ENCODE data around the gene MYLK3. TPM values are rescaled to one million over a fixed set of nuclear protein-coding genes. Genes with fewer than 3 reads are reported as not detected.

The MYLK3 gene
- total RNA-seq, 4 donors from 2014 or later: 0.33 to 1.2 (median 0.57) TPM

- Histone ChIP-seq H3K27me3 (peaks cover 0 to 41% (median 0%) of the 10 kb centered on the region in 4 donors), H3K27ac (replicated peaks in 1 of 4) (no peak overlapping the region), H3K4me1 (peaks cover 0 to 8% (median 0%) of the 10 kb centered on the region in 4 donors), H3K36me3 (no peaks in the 10 kb centered on the region), H3K9me3 (no peaks in the 10 kb centered on the region), H3K4me3 (no peak overlapping the region)
- WGBS: 81% methylated on average over 4 of the region's 11 CpGs
- DNase-seq (ENCODE audit: extremely low spot score): no peak
- TF ChIP-seq, protein P1, sequence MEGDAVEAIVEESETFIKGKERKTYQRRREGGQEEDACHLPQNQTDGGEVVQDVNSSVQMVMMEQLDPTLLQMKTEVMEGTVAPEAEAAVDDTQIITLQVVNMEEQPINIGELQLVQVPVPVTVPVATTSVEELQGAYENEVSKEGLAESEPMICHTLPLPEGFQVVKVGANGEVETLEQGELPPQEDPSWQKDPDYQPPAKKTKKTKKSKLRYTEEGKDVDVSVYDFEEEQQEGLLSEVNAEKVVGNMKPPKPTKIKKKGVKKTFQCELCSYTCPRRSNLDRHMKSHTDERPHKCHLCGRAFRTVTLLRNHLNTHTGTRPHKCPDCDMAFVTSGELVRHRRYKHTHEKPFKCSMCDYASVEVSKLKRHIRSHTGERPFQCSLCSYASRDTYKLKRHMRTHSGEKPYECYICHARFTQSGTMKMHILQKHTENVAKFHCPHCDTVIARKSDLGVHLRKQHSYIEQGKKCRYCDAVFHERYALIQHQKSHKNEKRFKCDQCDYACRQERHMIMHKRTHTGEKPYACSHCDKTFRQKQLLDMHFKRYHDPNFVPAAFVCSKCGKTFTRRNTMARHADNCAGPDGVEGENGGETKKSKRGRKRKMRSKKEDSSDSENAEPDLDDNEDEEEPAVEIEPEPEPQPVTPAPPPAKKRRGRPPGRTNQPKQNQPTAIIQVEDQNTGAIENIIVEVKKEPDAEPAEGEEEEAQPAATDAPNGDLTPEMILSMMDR (IDR thresholded peaks at IDR 0.05): no peak
- TF ChIP-seq POLR2AphosphoS5 (IDR thresholded peaks at IDR 0.05): no peak
- TF ChIP-seq POLR2A (IDR thresholded peaks at IDR 0.05; ENCODE audit: low read depth): no peak
- intact Hi-C loops (cut with DNase I): no loop called here
Measured at GRCh38 chr16:46756772-46757171, 8.6 kb upstream of the MYLK3 start.

- intact Hi-C loops (cut with DNase I): no loop called here
- 85% methylated on average over 5 of the region's 5 CpGs for WGBS
- no peaks in the 10 kb centered on the region for H3K9me3 ChIP-seq
- TF ChIP-seq, protein P1 (IDR thresholded peaks at IDR 0.05): no peak
- no peak for TF ChIP-seq EP300 (IDR thresholded peaks at IDR 0.05)
- TF ChIP-seq POLR2AphosphoS5 (IDR thresholded peaks at IDR 0.05): no peak
- TF ChIP-seq POLR2A (IDR thresholded peaks at IDR 0.05; ENCODE audit: low read depth): no peak
- no peak for DNase-seq (ENCODE audit: extremely low spot score)
- peaks cover 0 to 13% (median 4%) of the 10 kb centered on the region in 4 donors for H3K4me1 ChIP-seq
- H3K36me3 ChIP-seq: no peaks in the 10 kb centered on the region
- H3K4me3 ChIP-seq: no peak overlapping the region
- peaks cover 0 to 17% (median 0%) of the 10 kb centered on the region in 4 donors for H3K27me3 ChIP-seq
- H3K27ac ChIP-seq (replicated peaks in 1 of 4): no peak overlapping the region
Measured at GRCh38 chr16:46753015-46753414, 4.9 kb upstream of the MYLK3 start.

DNA sequence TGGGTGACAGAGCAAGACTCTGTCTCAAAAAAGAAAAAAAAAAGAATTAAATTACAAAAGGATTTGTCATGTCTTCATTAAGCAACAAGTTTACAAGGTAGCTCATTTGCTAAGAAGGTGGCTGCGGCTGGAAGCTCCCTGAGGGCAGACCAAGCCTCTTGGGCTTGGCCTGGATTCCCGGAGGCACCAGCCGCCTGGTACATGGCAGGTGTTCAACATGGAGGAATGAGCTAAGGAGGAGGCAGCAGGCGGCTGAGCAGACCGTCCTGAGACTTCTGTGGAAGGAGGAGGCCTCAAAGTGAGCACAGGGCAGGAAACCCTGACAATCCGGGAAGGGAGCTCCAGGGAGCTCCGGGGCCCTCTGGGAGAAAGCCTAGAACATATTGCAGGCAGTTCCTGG is 3.2 kb upstream of the MYLK3 start:
- intact Hi-C loops (cut with DNase I): no loop called here
- WGBS: 88% methylated on average over 7 of the region's 7 CpGs

GRCh38 chr16:46748775-46749705 is 896 bp upstream of the MYLK3 start:
- 73% methylated on average over 19 of the region's 20 CpGs for WGBS
- Histone ChIP-seq H3K27ac (replicated peaks in 1 of 4) (no peak overlapping the region), H3K4me1 (peaks cover 0 to 8% (median 6%) of the 10 kb centered on the region in 4 donors), H3K9me3 (no peaks in the 10 kb centered on the region), H3K27me3 (peaks cover 0 to 17% (median 0%) of the 10 kb centered on the region in 4 donors), H3K36me3 (no peaks in the 10 kb centered on the region), H3K4me3 (no peak overlapping the region)
- TF ChIP-seq POLR2A (IDR thresholded peaks at IDR 0.05; ENCODE audit: low read depth) (no peak), POLR2AphosphoS5 (IDR thresholded peaks at IDR 0.05) (no peak)
- intact Hi-C loops (cut with DNase I): no loop called here
- no peak for DNase-seq (ENCODE audit: extremely low spot score)

More for the DNA sequence above, 3.2 kb upstream of the MYLK3 start:
- DNase-seq (ENCODE audit: extremely low spot score): no peak
- TF ChIP-seq EP300 (IDR thresholded peaks at IDR 0.05) (no peak), POLR2A (IDR thresholded peaks at IDR 0.05; ENCODE audit: low read depth) (no peak), POLR2AphosphoS5 (IDR thresholded peaks at IDR 0.05) (no peak)
- TF ChIP-seq, protein P1 (IDR thresholded peaks at IDR 0.05): no peak
- H3K27ac ChIP-seq (replicated peaks in 1 of 4): no peak overlapping the region
- peaks cover 0 to 8% (median 4%) of the 10 kb centered on the region in 4 donors for H3K4me1 ChIP-seq
- H3K4me3 ChIP-seq: no peak overlapping the region
- H3K36me3 ChIP-seq: no peaks in the 10 kb centered on the region
- H3K9me3 ChIP-seq: no peaks in the 10 kb centered on the region
- H3K27me3 ChIP-seq: peaks cover 0 to 18% (median 0%) of the 10 kb centered on the region in 4 donors
